SK-N-MC (cell line): Measurements from ENCODE around the gene NTSR1.

Experiments used
- EZH2 ChIP-seq: fragments of 200-600 bp; sonication (generic); IDR thresholded peaks from one replicate; pipeline ENCODE4 v1.6.1; 2017; ENCODE audit warnings: antibody characterized with exemption
- FOXP2 ChIP-seq: optimal IDR thresholded peaks from 2 replicates; pipeline ENCODE3; 2011; ENCODE audit warnings: mild to moderate bottlenecking, moderate library complexity; ENCODE audit not compliant: insufficient read depth; ENCODE audit errors: extremely low read length, control extremely low read depth
- POLR2AphosphoS5 ChIP-seq: IDR thresholded peaks from 2 replicates; pipeline ENCODE4 v1.6.1; 2012; ENCODE audit warnings: mild to moderate bottlenecking, low read depth, low read length, borderline replicate concordance

- no peak for TF ChIP-seq EZH2
- no peak for TF ChIP-seq POLR2AphosphoS5
- TF ChIP-seq FOXP2, result no peak
These were observed 13.8 kb upstream of the NTSR1 start for GRCh38 chr20:62694868-62695267.
